ENCODE results near the gene TUBA3D. TPM values are rescaled to one million over a fixed set of nuclear protein-coding genes. Genes with fewer than 3 reads are reported as not detected.
"Not testable (repeated sequence)": the region's sequence is repeated elsewhere in the genome, so short reads cannot be mapped to it uniquely, and the experiment has no call there.

Gene TUBA3D
- polyA plus RNA-seq, 2 donors: 0.08 to 0.29 TPM

DNA sequence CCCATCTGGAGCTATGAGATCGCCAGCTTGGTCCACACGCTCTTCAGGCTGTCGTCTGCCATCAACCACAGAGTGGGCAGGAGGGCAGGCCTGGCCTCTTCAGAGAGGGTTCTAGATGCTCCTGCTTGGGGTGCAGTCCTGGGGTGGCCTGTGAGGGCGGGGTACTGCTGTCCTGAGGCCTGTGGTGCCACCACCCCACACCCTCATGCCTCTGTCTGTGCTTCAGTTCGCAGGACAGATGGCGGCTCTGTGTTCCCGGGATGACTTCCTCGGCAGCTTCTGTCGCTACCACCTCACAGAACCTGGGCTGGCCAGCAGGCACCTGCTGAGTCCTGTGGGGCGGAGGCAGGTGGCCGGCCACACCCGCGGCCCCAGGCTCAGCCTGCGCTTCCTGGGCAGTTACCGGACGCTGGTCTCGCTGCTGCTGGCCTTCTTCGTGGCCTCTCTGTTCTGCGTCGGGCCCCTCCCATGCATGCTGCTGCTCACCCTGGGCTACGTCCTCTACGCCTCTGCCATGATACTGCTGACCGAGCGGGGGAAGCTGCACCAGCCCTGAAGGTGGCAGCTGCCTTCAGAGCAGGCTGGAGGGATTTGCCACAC lies 44.1 kb downstream of the TUBA3D start:
- H3K4me1 ChIP-seq (ENCODE audit: control insufficient read depth in 2 of 2, insufficient read depth in 2 of 2, low read length in 1 of 2); H3K4me3 ChIP-seq (ENCODE audit: low read depth in 1 of 2, low read length in 2 of 2); H3K9me3 ChIP-seq (ENCODE audit: control insufficient read depth in 2 of 2, insufficient read depth in 1 of 2, low read depth in 1 of 2, low read length in 1 of 2); H3K27ac ChIP-seq (ENCODE audit: low read depth in 2 of 2, low read length in 1 of 2); H3K27me3 ChIP-seq (ENCODE audit: control insufficient read depth in 1 of 2, insufficient read depth in 2 of 2, low read length in 2 of 2): not testable (repeated sequence)
- WGBS, 2 donors: 86% methylated on average over 17 to 24 of the region's 24 CpGs
- peaks cover 8 to 21% of the 10 kb centered on the region in 2 donors for H3K36me3 ChIP-seq (ENCODE audit: control insufficient read depth in 2 of 2, insufficient read depth in 2 of 2, low read length in 1 of 2)

DNA sequence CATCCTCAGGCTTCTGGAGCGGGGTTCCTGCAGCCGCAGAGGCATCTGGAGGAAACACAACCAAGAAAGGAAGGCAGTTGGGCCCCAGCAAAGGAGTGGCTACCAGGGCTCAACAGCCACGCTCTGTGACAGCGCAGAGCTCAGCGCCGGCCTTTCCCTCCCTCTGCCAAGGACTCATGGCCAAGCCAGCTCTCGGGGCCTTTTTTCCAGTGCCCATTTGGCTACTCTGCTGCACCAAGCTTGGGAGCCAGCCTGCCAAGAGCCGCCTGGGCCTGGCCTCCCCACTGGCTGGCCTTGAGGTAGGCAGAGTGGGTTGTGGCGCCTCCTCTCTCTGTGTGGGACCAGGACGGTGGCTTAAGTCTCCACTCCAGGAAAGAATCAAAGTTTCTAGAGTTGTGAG lies 44.6 kb downstream of the TUBA3D start:
- peaks cover 8 to 21% of the 10 kb centered on the region in 2 donors for H3K36me3 ChIP-seq (ENCODE audit: control insufficient read depth in 2 of 2, insufficient read depth in 2 of 2, low read length in 1 of 2)

DNA sequence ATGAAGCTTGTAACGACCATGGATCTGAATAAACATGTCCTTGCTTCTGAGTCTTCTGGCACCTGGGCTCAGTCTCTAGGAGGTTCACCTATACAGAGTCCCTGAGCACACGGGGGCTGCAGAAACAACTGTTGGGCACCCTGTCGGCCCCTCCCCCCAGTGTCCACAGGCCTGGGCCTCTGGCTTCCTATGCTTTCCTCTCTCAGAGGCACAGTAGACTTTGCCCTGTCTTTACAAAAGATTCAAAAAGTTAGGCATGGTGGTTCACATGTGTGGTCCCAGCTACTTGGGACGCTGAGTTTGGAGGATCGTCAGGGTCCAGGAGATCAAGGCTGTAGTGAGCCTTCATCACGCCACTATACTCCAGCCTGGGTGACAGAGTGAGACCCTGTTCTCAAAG lies 45.6 kb downstream of the TUBA3D start:
- H3K27ac ChIP-seq (ENCODE audit: low read depth in 2 of 2, low read length in 1 of 2); H3K9me3 ChIP-seq (ENCODE audit: control insufficient read depth in 2 of 2, insufficient read depth in 1 of 2, low read depth in 1 of 2, low read length in 1 of 2); H3K27me3 ChIP-seq (ENCODE audit: control insufficient read depth in 1 of 2, insufficient read depth in 2 of 2, low read length in 2 of 2); H3K4me1 ChIP-seq (ENCODE audit: control insufficient read depth in 2 of 2, insufficient read depth in 2 of 2, low read length in 1 of 2); H3K4me3 ChIP-seq (ENCODE audit: low read depth in 1 of 2, low read length in 2 of 2): not testable (repeated sequence)
- H3K36me3 ChIP-seq (ENCODE audit: control insufficient read depth in 2 of 2, insufficient read depth in 2 of 2, low read length in 1 of 2): peaks cover 8 to 21% of the 10 kb centered on the region in 2 donors
- WGBS, 2 donors: 75 to 77% methylated on average over 6 of the region's 6 CpGs

More for the DNA sequence above, 44.6 kb downstream of the TUBA3D start:
- Histone ChIP-seq H3K4me1 (ENCODE audit: control insufficient read depth in 2 of 2, insufficient read depth in 2 of 2, low read length in 1 of 2) (no peaks in the 10 kb centered on the region), H3K27ac (ENCODE audit: low read depth in 2 of 2, low read length in 1 of 2) (no peak overlapping the region), H3K27me3 (ENCODE audit: control insufficient read depth in 1 of 2, insufficient read depth in 2 of 2, low read length in 2 of 2) (no peaks in the 10 kb centered on the region), H3K9me3 (ENCODE audit: control insufficient read depth in 2 of 2, insufficient read depth in 1 of 2, low read depth in 1 of 2, low read length in 1 of 2) (no peaks in the 10 kb centered on the region), H3K4me3 (ENCODE audit: low read depth in 1 of 2, low read length in 2 of 2) (no peak overlapping the region)
- WGBS, 2 donors: 85 to 94% methylated on average over 10 of the region's 10 CpGs

DNA sequence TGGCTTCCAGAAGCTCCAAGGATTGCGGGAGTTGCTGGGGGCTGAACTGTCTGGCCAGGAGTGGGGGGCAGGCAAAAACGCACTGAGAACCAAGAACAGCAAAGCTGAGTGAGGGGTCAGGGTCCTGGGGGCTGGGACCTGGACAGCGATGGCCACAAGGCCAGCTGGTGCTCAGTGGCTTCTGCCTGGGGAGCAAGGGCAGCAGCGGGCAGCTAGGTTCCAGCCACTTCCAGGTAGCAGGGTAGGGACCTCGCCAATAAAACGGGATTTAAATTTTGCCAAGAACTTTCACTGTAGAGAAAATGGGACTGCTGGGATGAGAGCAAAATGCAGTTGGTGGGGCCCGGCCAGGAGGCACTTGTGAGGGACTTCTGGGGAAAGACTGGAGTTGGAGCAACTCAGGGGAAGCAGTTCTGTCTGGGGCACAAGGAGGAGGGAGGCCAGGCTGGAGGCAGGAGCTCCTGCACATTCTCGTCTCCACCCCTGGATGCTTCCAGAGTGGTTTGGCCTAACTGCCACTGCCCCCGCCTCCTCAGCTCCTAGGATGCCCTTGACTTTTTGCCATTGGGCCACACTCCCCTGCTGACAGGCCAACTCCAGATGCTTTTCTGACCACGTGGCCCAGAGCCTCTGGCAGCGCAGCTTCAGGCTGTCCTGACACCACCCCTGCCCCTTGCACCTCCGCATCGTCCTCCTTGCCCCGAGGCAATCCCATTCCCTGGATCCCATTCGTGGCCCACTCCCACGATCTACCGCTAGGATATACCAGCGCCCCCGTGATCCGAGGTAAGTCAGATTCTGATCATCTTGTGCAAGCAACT lies 46.3 kb downstream of the TUBA3D start:
- Histone ChIP-seq H3K27ac (ENCODE audit: low read depth in 2 of 2, low read length in 1 of 2) (no peak overlapping the region), H3K4me1 (ENCODE audit: control insufficient read depth in 2 of 2, insufficient read depth in 2 of 2, low read length in 1 of 2) (no peaks in the 10 kb centered on the region), H3K36me3 (ENCODE audit: control insufficient read depth in 2 of 2, insufficient read depth in 2 of 2, low read length in 1 of 2) (peaks cover 8 to 21% of the 10 kb centered on the region in 2 donors), H3K27me3 (ENCODE audit: control insufficient read depth in 1 of 2, insufficient read depth in 2 of 2, low read length in 2 of 2) (no peaks in the 10 kb centered on the region), H3K9me3 (ENCODE audit: control insufficient read depth in 2 of 2, insufficient read depth in 1 of 2, low read depth in 1 of 2, low read length in 1 of 2) (no peaks in the 10 kb centered on the region), H3K4me3 (ENCODE audit: low read depth in 1 of 2, low read length in 2 of 2) (no peak overlapping the region)
- 76 to 83% methylated on average over 20 of the region's 20 CpGs for WGBS, 2 donors

DNA sequence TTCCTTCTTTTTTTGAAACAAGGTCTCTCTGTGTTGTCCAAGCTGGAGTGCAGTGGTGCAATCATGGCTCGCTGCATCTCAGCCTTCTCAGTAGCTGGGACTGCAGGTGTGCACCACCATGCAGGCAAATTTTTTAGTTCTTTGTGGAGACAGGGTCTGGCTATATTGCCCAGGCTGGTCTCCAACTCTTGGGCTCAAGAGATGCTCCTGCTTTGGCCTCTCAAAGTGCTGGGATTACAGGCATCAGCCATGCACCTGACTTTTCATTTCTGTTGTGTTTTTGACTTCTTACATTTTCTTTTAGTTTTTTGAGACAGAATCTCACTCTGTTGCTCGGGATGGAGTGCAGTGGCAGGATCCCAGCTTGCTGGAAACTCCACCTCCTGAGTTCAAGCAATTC lies 49.3 kb downstream of the TUBA3D start:
- not testable (repeated sequence) for H3K4me1 ChIP-seq (ENCODE audit: control insufficient read depth in 2 of 2, insufficient read depth in 2 of 2, low read length in 1 of 2); H3K27me3 ChIP-seq (ENCODE audit: control insufficient read depth in 1 of 2, insufficient read depth in 2 of 2, low read length in 2 of 2); H3K27ac ChIP-seq (ENCODE audit: low read depth in 2 of 2, low read length in 1 of 2); H3K36me3 ChIP-seq (ENCODE audit: control insufficient read depth in 2 of 2, insufficient read depth in 2 of 2, low read length in 1 of 2); H3K4me3 ChIP-seq (ENCODE audit: low read depth in 1 of 2, low read length in 2 of 2); H3K9me3 ChIP-seq (ENCODE audit: control insufficient read depth in 2 of 2, insufficient read depth in 1 of 2, low read depth in 1 of 2, low read length in 1 of 2)
- 93 to 96% methylated on average over 2 of the region's 2 CpGs for WGBS, 2 donors

DNA sequence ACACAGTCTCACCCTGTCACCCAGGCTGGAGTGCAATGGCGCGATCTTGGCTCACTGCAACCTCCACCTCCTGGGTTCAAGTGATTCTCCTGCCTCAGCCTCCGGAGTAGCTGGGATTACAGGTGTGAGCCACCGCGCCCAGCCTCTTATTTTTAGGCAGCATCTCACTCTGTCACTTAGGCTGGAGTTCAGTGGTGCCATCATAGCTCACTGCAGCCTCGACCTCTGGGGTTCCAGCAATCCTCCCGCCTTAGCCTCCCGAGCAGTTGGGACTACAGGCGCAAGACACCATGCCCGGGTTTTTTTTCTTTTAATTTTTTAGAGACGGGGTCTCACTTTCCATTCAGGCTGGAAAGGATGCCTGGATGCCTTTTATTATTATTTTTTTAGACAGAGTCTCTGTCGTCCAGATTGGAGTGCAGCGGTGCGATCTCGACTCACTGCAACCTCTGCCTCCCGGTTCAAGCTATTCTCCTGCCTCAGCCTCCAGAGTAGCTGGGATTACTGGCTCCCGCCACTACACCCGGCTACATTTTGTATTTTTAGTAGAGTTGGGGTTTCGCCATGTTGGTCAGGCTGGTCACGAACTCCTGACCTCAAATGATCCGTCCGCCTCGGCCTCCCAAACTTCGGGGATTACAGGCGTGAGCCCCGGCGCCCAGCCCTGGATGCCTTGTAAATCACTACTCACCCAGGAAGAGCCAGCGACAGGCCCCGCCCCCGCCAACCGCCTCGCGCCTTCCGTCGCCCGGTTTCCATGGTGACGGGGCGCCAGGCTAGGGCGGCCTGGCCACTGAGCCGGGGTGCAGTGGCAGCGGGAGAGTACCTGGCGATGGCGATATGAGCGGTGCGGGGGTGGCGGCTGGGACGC lies 51.4 kb downstream of the TUBA3D start, which contains the start of gene CCDC74A:
CCDC74A (plus strand) TSS at position 758 of the 871 bp plus-strand sequence; CDS start at position 841, 83 bp downstream.
- whole genome bisulfite sequencing, 2 donors: 31 to 33% methylated on average over 39 to 41 of the region's 47 CpGs
- H3K27ac ChIP-seq (ENCODE audit: low read depth in 2 of 2, low read length in 1 of 2); H3K36me3 ChIP-seq (ENCODE audit: control insufficient read depth in 2 of 2, insufficient read depth in 2 of 2, low read length in 1 of 2); H3K9me3 ChIP-seq (ENCODE audit: control insufficient read depth in 2 of 2, insufficient read depth in 1 of 2, low read depth in 1 of 2, low read length in 1 of 2); H3K4me1 ChIP-seq (ENCODE audit: control insufficient read depth in 2 of 2, insufficient read depth in 2 of 2, low read length in 1 of 2); H3K27me3 ChIP-seq (ENCODE audit: control insufficient read depth in 1 of 2, insufficient read depth in 2 of 2, low read length in 2 of 2): not testable (repeated sequence)
- H3K4me3 ChIP-seq (ENCODE audit: low read depth in 1 of 2, low read length in 2 of 2): peak within 1 kb of the TSS; percentile 22 to 39

DNA sequence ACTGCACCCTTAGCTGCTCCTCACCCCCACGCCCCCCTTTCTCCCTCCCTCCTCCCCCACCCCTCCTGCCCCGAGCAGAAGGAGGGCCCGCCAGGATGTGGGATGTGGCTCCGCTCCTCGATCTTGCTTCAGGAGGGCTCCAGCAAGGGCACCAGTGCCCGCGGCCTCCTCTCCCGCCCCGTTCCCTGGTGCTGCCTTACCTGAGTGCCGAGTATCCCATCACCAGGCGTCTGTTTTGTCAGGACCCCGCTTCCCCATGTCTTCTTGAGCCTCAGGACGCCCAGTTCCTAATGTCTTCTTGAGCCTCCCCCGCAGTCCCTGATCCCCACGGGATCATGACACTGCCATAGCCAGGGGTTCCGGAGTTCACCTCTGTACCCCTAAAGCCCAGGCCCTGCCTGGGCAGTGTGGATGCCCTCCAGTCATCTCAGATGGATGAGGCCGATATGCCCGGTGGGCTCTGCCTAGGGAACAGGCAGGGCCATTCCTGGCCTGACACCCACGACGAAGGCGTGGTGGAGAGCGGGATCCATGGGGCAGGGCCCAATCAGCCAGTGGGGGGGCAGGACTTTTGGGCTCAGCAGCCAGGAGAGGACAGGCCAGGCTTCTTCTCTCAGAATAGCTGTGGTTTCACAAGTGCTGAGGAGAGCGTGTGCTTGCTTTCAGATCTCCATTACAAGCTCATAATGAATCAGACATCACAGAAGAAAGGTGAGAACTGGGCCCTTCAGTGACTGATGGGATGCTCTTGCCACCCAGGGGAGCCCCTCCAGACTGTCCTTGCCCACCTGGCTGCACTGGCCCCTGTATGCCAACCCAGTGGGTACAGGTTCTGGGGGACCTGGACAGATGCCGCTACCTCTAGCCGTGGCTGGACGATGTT lies 53.3 kb downstream of the TUBA3D start:
- H3K4me3 ChIP-seq (ENCODE audit: low read depth in 1 of 2, low read length in 2 of 2); H3K27me3 ChIP-seq (ENCODE audit: control insufficient read depth in 1 of 2, insufficient read depth in 2 of 2, low read length in 2 of 2); H3K36me3 ChIP-seq (ENCODE audit: control insufficient read depth in 2 of 2, insufficient read depth in 2 of 2, low read length in 1 of 2); H3K27ac ChIP-seq (ENCODE audit: low read depth in 2 of 2, low read length in 1 of 2); H3K4me1 ChIP-seq (ENCODE audit: control insufficient read depth in 2 of 2, insufficient read depth in 2 of 2, low read length in 1 of 2); H3K9me3 ChIP-seq (ENCODE audit: control insufficient read depth in 2 of 2, insufficient read depth in 1 of 2, low read depth in 1 of 2, low read length in 1 of 2): not testable (repeated sequence)
- 65 to 67% methylated on average over 22 to 24 of the region's 26 CpGs for WGBS, 2 donors

DNA sequence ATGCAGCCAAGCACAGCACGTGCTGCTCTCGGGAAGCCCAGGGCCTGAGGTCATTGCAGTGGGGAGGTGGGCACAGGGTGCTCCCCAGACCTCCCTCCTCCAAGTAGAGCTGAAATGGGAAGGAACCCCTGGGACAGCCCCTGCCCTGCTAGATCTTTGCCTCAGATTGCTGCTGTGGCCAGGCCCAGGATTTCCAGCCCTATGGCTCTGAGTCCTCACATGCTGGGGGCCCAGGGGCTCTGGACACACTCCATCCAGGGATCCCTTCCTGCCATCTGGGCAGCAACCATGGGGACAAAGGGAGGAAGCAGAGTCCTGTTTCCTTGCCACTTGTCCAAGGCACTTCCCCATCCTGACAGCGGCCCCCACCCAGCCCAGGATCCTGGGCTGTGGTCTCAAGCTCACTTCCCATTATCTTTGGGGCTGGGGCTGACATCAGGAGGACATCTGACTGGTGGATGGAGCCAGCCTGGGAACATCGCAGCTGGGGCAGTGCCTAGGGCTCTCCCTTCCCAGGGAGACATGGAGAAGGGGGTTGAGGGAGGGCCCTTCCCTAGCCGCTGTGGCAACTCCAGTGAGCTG lies 54.0 kb downstream of the TUBA3D start:
- H3K27ac ChIP-seq (ENCODE audit: low read depth in 2 of 2, low read length in 1 of 2): not testable (repeated sequence)
- WGBS, 2 donors: 82 to 93% methylated on average over 4 to 5 of the region's 5 CpGs

More for the DNA sequence above, 54.0 kb downstream of the TUBA3D start:
- H3K4me1 ChIP-seq (ENCODE audit: control insufficient read depth in 2 of 2, insufficient read depth in 2 of 2, low read length in 1 of 2); H3K9me3 ChIP-seq (ENCODE audit: control insufficient read depth in 2 of 2, insufficient read depth in 1 of 2, low read depth in 1 of 2, low read length in 1 of 2); H3K36me3 ChIP-seq (ENCODE audit: control insufficient read depth in 2 of 2, insufficient read depth in 2 of 2, low read length in 1 of 2); H3K4me3 ChIP-seq (ENCODE audit: low read depth in 1 of 2, low read length in 2 of 2); H3K27me3 ChIP-seq (ENCODE audit: control insufficient read depth in 1 of 2, insufficient read depth in 2 of 2, low read length in 2 of 2): not testable (repeated sequence)

All from esophagus (tissue), 2 donors.